ENCODE data around the gene MPL.

MPL gene

GRCh38 chr1:43337588-43337987 is at the start of gene MPL:
MPL (plus strand) TSS chr1:43337818; CDS start chr1:43337849, 31 bp downstream.
- DNase-seq, result no peak

- DNase-seq, result no peak
These were observed 49.4 kb upstream of the MPL start for GRCh38 chr1:43288058-43288784.

GRCh38 chr1:43288785-43289706 is 48.6 kb upstream of the MPL start:
- no peak for DNase-seq

DNA sequence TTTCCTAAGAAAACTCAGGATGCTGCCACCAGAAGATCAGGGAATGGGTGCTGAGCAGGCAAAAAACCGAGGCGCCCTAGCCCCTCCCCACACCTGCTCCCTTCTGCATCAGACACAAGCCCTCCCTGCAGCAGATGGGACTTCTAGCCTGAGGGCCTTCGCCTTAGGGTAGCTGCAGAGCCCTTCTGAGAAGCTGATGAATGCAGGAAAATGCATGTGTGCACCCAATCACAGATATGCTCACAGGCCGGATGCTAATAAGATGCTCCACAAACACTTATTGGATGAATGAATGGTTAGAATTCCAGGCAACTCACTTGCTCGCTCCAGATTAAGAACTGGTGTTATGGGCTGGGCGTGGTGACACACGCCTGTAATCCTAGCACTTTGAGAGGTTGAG is 45.4 kb upstream of the MPL start:
- no peak for DNase-seq

DNA sequence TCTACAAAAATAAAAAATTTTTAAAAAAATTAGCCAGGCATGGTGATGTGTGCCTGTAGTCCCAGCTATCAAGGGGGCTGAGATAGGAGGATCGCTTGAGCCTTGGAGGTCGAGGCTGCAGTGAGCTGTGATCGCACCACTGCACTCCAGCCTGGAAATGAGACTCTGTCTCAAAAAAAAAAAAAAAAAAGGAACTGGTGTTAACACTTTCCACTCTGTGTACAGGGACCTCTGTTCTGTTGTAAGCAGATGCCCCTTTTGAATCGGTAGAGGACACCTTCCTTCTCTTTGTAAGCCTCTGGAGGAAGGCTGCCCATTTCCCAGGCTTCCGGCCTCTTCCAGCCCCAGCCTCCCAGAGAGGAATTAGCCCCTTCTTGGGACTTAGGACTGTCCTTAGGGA is 44.9 kb upstream of the MPL start:
- no peak for DNase-seq

GRCh38 chr1:43293176-43293575 is 44.4 kb upstream of the MPL start:
- DNase-seq, result no peak

- DNase-seq, result no peak
These were observed 43.5 kb upstream of the MPL start for GRCh38 chr1:43293896-43294760.

- DNase-seq, result no peak
These were observed 42.9 kb upstream of the MPL start for GRCh38 chr1:43294761-43295160.

GRCh38 chr1:43296207-43296606 is 41.4 kb upstream of the MPL start:
- DNase-seq, result no peak

DNA sequence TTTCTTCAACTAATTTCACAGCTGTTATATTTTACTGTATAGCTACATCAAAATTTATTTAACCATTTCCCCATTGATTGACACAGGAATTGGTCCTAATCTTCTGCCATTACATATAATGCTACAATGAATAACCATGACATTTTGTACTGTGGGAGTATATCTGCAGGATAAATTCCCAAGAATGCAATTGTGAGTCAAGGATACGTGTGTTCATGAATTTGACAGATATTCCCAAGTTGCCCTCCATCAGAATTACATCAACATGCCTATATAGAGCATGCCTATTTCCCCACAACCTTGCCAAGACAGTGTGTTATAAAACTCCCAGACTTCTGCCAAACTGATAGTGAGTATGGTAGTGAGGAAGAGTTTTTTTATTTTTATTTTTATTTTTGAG is 39.6 kb upstream of the MPL start:
- DNase-seq, result no peak

- DNase-seq, result no peak
These were observed 38.5 kb upstream of the MPL start for GRCh38 chr1:43299101-43299500.

- no peak for DNase-seq
These were observed 37.1 kb upstream of the MPL start, which contains the start of gene TIE1 for GRCh38 chr1:43300378-43301094. TIE1 (plus strand) TSS chr1:43300982; CDS start chr1:43301072, 90 bp downstream.

DNA sequence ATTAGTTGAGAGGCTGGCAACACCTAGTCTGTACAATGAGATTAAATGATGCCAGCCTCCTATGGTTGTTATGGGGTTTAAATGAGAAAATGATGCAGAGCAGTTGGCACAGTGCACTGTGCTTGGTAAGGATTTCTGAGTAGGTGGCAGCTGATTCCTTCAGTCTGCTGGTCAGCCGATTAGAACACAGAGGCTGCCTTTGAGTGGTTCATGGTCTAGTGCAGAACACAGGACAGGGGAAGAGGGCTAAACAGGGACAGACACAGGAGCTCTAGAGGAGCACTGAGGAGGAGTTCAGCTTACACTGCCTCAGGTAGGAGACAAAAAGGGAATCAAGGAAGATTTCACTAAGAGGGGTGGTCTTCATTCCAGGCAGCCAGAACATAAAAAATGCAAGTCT is 35.4 kb upstream of the MPL start:
- DNase-seq, result no peak

DNA sequence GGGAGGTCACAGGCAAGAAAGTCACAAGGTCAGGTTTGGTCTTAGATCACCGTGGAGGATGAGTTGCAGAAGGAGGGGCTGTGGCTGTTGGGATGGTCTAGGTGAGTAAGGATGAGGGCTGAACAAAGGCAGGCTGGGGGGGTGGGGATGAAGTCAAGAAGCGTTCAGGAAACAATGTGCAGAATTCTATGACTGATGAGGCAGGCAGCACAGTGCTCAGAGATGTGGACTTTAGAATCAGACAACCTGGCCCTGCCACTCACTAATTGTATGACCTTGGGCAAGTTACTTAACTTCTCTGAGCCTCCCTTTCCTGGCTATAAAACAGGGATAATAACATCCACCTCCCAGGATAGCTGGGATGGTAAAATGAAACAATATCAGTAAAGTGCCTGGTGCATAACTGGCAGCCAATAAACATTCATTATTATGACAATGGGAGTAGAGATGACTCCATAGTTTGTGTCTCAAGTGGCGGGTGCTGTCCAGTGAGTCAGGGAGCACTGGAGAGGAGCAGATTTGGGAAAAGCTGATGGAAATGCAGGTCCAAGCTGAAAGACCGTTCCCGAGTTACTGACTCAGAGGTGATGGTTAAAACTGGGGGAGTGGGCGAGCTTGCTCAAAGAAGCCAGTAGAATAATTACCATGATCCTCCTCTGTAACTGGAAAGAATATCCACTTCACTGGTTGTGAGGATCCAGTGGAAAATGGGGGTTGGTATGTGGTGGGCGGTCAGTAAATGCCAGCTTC is 34.7 kb upstream of the MPL start:
- no peak for DNase-seq

DNA sequence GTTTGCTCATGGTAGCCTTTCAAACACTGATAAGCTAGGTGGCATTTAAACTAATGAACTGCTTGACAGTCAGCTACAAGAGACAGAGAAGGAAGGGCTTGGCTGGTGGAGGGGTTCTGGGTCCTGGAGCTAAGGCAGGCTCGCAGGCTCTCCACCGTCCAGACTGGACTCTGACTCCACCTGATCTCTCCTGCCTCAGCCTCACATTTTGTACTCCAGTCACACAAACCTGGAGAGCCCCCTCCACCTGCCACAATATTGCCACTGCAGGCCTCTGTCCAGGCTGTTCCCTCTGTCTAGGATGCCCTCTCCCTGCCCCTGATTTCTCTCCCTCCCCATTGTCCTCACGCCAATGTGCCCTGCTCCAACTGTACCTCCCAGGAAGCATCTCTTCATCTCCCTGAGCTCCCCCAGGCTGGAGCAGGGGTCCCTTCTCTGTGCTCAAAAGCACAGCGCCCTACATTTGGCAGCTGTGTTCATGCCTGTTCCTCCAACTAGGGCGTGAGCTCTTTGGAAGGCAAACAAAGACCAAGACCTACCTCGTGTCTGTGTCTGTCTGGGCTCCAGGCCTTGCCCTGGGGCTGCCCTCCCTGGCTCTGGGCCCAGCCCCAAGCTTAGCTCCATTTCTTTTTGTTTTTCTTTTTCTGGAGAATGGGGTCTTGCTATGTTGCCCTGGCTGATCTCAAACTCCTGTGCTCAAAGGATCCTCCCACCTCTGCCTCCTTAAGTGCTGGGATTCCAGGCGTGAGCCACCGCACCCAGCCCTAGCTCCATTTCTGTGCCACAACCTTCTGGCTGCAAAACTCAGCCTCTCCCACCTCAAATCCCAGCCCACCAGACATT is 33.9 kb upstream of the MPL start:
- DNase-seq, result no peak

GRCh38 chr1:43304314-43304681 is 33.3 kb upstream of the MPL start:
- DNase-seq, result no peak

DNA sequence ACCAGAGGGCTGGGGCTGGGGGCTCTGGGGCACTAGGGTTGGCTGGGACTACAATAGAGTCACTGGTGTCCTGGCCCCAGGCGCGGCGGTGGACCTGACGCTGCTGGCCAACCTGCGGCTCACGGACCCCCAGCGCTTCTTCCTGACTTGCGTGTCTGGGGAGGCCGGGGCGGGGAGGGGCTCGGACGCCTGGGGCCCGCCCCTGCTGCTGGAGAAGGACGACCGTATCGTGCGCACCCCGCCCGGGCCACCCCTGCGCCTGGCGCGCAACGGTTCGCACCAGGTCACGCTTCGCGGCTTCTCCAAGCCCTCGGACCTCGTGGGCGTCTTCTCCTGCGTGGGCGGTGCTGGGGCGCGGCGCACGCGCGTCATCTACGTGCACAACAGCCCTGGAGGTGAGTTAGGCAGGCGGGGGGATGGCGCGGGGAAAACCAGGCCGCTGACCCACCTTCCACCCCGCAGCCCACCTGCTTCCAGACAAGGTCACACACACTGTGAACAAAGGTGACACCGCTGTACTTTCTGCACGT is 32.8 kb upstream of the MPL start:
- DNase-seq, result no peak

DNA sequence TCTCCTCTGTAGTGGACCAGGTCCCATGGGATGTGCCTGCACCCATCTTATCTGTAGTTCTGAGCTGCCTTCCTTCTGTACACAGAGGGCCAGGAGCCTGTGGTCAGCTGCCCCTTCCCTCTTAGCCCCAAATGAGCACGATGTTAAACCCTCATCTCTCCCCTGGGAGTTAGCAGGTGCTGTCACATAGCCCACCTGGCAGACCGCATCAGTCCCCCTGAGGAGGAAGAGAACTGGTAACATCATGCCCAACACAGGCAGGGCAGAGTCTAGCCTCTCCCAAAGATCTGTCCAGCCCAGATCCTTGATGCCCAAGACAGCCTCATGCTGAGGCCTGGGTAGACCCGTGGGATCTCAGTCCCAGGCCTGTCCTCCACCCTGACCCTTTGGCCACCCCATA is 32.2 kb upstream of the MPL start:
- DNase-seq, result no peak

- no peak for DNase-seq
These were observed 31.5 kb upstream of the MPL start for GRCh38 chr1:43305926-43306687.
